GM23338 (cell line): Measurements from ENCODE around the gene IRX2.

Experiments
- CREB1 ChIP-seq: fragments of 250-450 bp; sonication (Bioruptor Pico); IDR thresholded peaks from 2 replicates; pipeline ENCODE4 v1.5.0; 2020; ENCODE audit warnings: low read depth, mild to moderate bottlenecking, moderate library complexity
- CTCF ChIP-seq, 2 experiments: fragments of 200-600 bp in 1 of 2; sonication (generic) in 1 of 2; conservative IDR thresholded peaks; 2 replicates each; pipeline versions ENCODE4 v1.5.1 to v1.6.1; 2016 to 2017; ENCODE audit warnings: antibody characterized with exemption in 2 of 2, low read depth in 2 of 2, mild to moderate bottlenecking in 2 of 2, moderate library complexity in 1 of 2
- ETS1 ChIP-seq: IDR thresholded peaks from 2 replicates; pipeline ENCODE4 v1.6.1; 2016; ENCODE audit warnings: antibody characterized with exemption
- EZH2 ChIP-seq: fragments of 200-600 bp; sonication (generic); IDR thresholded peaks from one replicate; pipeline ENCODE4 v1.8.0; 2017; ENCODE audit warnings: antibody characterized with exemption, mild to moderate bottlenecking, low read depth; ENCODE audit not compliant: unreplicated experiment
- EZH2phosphoT487 ChIP-seq: fragments of 200-600 bp; sonication (generic); IDR thresholded peaks from one replicate; pipeline ENCODE4 v1.8.1; 2018; ENCODE audit warnings: antibody characterized with exemption; ENCODE audit not compliant: unreplicated experiment
- JUNB ChIP-seq: IDR thresholded peaks from one replicate; pipeline ENCODE4 v1.6.1; 2016; ENCODE audit warnings: antibody characterized with exemption; ENCODE audit not compliant: unreplicated experiment
- NANOG ChIP-seq: IDR thresholded peaks from 2 replicates; pipeline ENCODE4 v1.6.1; 2016; ENCODE audit warnings: antibody characterized with exemption, borderline replicate concordance
- POLR2AphosphoS5 ChIP-seq: IDR thresholded peaks from 2 replicates; pipeline ENCODE4 v1.6.1; 2016; ENCODE audit warnings: antibody characterized with exemption, low read depth
- REST ChIP-seq: IDR thresholded peaks from one replicate; pipeline ENCODE4 v1.6.1; 2018; ENCODE audit warnings: antibody characterized with exemption; ENCODE audit not compliant: unreplicated experiment
- STAT1 ChIP-seq: IDR thresholded peaks from one replicate; pipeline ENCODE4 v1.6.1; 2016; ENCODE audit warnings: antibody characterized with exemption; ENCODE audit not compliant: unreplicated experiment
- ZNF331 ChIP-seq: fragments of 250-450 bp; sonication (Bioruptor Pico); IDR thresholded peaks from 2 replicates; pipeline ENCODE4 v1.5.0; 2020; ENCODE audit warnings: low read depth, mild to moderate bottlenecking, moderate library complexity
- ZNF462 ChIP-seq: fragments of 250-450 bp; sonication (Bioruptor Pico); IDR thresholded peaks from 2 replicates; pipeline ENCODE4 v1.5.0; 2020; ENCODE audit warnings: mild to moderate bottlenecking, moderate library complexity

GRCh38 chr5:2752821-2753439 lies 1.5 kb upstream of the IRX2 start:
- no peak for TF ChIP-seq REST
- no peak for TF ChIP-seq POLR2AphosphoS5
- TF ChIP-seq CTCF (conservative IDR thresholded peaks at IDR 0.05; ENCODE audit: low read depth in 2 of 2) = peak; percentile 18 to 19; a peak in 1 of 4 replicates
- no peak for TF ChIP-seq EZH2phosphoT487
- TF ChIP-seq JUNB = no peak
- no peak for TF ChIP-seq EZH2
- TF ChIP-seq CREB1 (CRISPR knock-in tag) = no peak
- TF ChIP-seq STAT1 = no peak
- TF ChIP-seq NANOG = no peak
- TF ChIP-seq ZNF462 (CRISPR knock-in tag) = no peak
- TF ChIP-seq ZNF331 = no peak
- TF ChIP-seq ETS1 = no peak
